Gastroesophageal sphincter (tissue), 4 donors: ENCODE data around the gene F2RL1. TPM values are rescaled to one million over a fixed set of nuclear protein-coding genes. Genes with fewer than 3 reads are reported as not detected.
"Not testable (repeated sequence)": the region's sequence is repeated elsewhere in the genome, so short reads cannot be mapped to it uniquely, and the experiment has no call there.

Source experiments
- ATAC-seq: fragments of 150-250 bp; one replicate; pipeline ENCODE4 v1.9.1; 2016; ENCODE audit warnings: mild to moderate bottlenecking, moderate library complexity
- H3K27ac ChIP-seq, 4 donors: fragments of 200-600 bp; sonication (generic) in 3 of 4; 1 replicate in 3 of 4; 2 replicates in 1 of 4; pipeline ENCODE4 v1.5.1; 2016 to 2019
- H3K27me3 ChIP-seq: fragments of 200-600 bp; sonication (generic); one replicate; pipeline ENCODE4 v1.5.1; 2019
- H3K36me3 ChIP-seq, 2 donors: fragments of 200-600 bp; sonication (generic); one replicate each; pipeline ENCODE4 v1.5.1; 2019; ENCODE audit warnings: control low read depth in 1 of 2
- H3K4me1 ChIP-seq, 3 donors: fragments of 200-600 bp; sonication (generic); 1 replicate in 2 of 3; 2 replicates in 1 of 3; pipeline ENCODE4 v1.5.1; 2016 to 2019; ENCODE audit warnings: control low read depth in 2 of 3
- H3K4me3 ChIP-seq, 2 donors: fragments of 200-600 bp; sonication (generic); one replicate each; pipeline ENCODE4 v1.5.1; 2019; ENCODE audit warnings: mild to moderate bottlenecking in 1 of 2, moderate library complexity in 1 of 2
- H3K9me3 ChIP-seq, 3 donors: fragments of 200-600 bp; sonication (generic); one replicate each; pipeline ENCODE4 v1.5.1; 2017 to 2019; ENCODE audit warnings: control low read depth in 2 of 3
- EP300 ChIP-seq: sonication (generic); formaldehyde crosslinking; IDR thresholded peaks from one replicate; pipeline ENCODE4 v1.6.1; 2017; ENCODE audit warnings: antibody characterized with exemption, mild to moderate bottlenecking
- POLR2A ChIP-seq, 2 donors: fragments of 450-650 bp; IDR thresholded peaks; one replicate each; pipeline ENCODE4 v1.6.1; 2017; ENCODE audit warnings: antibody characterized with exemption in 2 of 2, mild to moderate bottlenecking in 2 of 2, moderate library complexity in 1 of 2
- POLR2AphosphoS5 ChIP-seq: sonication (generic); formaldehyde crosslinking; IDR thresholded peaks from one replicate; pipeline ENCODE4 v1.6.1; 2017; ENCODE audit warnings: antibody characterized with exemption
- WGBS, 2 donors: methylation state at CpG; one replicate each; pipeline ENCODE4 v1.1.5; 2018; ENCODE audit warnings: low coverage in 1 of 2; 5-methylcytosine and 5-hydroxymethylcytosine counted together
- total RNA-seq, 4 donors: library from RNA; depleted of rRNA; stranded (reverse); fragments of >200 nt; gene quantifications; one replicate each; pipeline ENCODE4 v1.1.0, GENCODE V29; 2016
- TF ChIP-seq, protein P1 (sequence below), 4 experiments: fragments of 200-600 bp in 2 of 4; fragments of 450-650 bp in 2 of 4; sonication (generic) in 1 of 4; IDR thresholded peaks; one replicate each; pipeline ENCODE4 v1.5.1; 2017 to 2019; ENCODE audit warnings: antibody characterized with exemption in 4 of 4, mild to moderate bottlenecking in 2 of 4, moderate library complexity in 2 of 4

The F2RL1 gene, protein sequence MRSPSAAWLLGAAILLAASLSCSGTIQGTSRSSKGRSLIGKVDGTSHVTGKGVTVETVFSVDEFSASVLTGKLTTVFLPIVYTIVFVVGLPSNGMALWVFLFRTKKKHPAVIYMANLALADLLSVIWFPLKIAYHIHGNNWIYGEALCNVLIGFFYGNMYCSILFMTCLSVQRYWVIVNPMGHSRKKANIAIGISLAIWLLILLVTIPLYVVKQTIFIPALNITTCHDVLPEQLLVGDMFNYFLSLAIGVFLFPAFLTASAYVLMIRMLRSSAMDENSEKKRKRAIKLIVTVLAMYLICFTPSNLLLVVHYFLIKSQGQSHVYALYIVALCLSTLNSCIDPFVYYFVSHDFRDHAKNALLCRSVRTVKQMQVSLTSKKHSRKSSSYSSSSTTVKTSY
- 1 to 10 TPM in 1 of 4 donors, under 1 TPM in 2, not detected in 1; 0.50 to 3.4 (median 0.81) TPM for total RNA-seq

DNA sequence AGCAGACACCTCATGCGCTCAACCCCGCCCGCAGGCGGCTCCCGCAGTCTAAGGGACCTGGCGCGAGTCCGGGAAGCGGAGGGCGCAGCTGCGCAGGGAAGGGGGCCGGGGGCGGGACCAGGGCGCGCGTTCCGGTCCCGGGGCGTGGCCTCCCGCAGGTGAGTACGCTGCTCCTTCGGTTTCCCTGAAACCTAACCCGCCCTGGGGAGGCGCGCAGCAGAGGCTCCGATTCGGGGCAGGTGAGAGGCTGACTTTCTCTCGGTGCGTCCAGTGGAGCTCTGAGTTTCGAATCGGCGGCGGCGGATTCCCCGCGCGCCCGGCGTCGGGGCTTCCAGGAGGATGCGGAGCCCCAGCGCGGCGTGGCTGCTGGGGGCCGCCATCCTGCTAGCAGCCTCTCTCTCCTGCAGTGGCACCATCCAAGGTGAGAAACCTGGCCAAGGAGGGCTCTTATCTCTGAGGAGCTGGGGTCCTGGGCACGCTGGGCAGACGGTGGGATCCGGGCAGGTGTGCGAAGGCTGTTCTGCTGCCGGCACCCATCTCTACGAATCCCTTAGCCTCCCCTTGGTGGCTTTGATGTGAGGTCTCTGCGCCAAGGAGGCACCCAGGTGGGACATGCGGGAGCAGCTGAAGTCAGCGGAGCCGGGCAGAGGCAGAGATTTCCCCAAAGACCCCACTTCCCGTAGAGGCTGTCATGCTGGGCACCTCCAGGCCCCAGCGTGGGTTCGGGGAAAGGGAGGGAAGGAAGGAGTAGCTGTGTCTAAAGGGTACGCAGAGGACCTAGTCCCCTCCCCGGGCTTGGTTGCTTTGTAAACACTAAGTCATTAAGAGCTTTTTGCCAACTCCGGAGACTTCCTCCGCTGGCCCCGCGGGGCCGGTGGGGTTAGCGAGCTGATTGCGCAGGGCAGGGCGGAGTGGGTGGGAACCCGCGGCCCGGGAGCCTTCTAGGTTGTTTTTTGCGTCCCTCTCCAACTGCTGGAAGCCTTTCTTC is at the start of gene F2RL1:
F2RL1 (plus strand) TSS at position 187 of the 988 bp plus-strand sequence; CDS start at position 340, 153 bp downstream.
- peak; percentile 48 for ATAC-seq
- Histone ChIP-seq H3K9me3 (peaks cover 0 to 2% (median 0%) of the 10 kb centered on the region in 3 donors), H3K27ac (no peak within 1 kb of the TSS)

DNA sequence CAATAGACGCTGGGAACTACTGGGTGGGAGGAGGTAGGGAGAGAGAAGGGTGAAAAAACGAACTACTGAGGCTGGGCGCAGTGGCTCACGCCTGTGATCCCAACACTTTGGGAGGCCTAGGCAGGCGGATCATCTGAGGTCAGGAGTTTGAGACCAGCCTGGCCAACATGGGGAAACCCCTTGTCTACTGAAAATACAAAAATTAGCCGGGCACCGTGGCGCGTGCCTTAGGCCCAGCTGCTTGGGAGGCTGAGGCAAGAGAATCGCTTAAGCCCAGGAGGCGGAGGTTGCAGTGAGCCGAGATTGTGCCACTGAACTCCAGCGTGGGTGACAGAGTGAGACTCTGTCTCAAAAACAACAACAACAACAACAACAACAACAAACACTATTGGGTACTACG is 47.8 kb upstream of the F2RL1 start:
- ATAC-seq, H3K27me3 ChIP-seq, H3K36me3 ChIP-seq, H3K4me1 ChIP-seq, H3K27ac ChIP-seq, H3K9me3 ChIP-seq, H3K4me3 ChIP-seq: not testable (repeated sequence)
- whole genome bisulfite sequencing, 2 donors: 88 to 96% methylated on average over 12 of the region's 14 CpGs

More for the DNA sequence above, at the start of gene F2RL1:
- Histone ChIP-seq H3K36me3 (no peaks in the 10 kb centered on the region), H3K4me1 (peaks cover 0 to 16% (median 5%) of the 10 kb centered on the region in 3 donors), H3K27me3 (peaks cover 48% of the 10 kb centered on the region), H3K4me3 (peak within 1 kb of the TSS; percentile 29 to 55)
- WGBS, 2 donors: 2% methylated on average over 16 of the region's 72 CpGs; no CpG with 5 or more reads in 1 of the 2 donors
- TF ChIP-seq, protein P1, sequence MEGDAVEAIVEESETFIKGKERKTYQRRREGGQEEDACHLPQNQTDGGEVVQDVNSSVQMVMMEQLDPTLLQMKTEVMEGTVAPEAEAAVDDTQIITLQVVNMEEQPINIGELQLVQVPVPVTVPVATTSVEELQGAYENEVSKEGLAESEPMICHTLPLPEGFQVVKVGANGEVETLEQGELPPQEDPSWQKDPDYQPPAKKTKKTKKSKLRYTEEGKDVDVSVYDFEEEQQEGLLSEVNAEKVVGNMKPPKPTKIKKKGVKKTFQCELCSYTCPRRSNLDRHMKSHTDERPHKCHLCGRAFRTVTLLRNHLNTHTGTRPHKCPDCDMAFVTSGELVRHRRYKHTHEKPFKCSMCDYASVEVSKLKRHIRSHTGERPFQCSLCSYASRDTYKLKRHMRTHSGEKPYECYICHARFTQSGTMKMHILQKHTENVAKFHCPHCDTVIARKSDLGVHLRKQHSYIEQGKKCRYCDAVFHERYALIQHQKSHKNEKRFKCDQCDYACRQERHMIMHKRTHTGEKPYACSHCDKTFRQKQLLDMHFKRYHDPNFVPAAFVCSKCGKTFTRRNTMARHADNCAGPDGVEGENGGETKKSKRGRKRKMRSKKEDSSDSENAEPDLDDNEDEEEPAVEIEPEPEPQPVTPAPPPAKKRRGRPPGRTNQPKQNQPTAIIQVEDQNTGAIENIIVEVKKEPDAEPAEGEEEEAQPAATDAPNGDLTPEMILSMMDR (IDR thresholded peaks at IDR 0.05): no peak
- TF ChIP-seq EP300 (no peak), POLR2AphosphoS5 (no peak), POLR2A (IDR thresholded peaks at IDR 0.05) (no peak)

DNA sequence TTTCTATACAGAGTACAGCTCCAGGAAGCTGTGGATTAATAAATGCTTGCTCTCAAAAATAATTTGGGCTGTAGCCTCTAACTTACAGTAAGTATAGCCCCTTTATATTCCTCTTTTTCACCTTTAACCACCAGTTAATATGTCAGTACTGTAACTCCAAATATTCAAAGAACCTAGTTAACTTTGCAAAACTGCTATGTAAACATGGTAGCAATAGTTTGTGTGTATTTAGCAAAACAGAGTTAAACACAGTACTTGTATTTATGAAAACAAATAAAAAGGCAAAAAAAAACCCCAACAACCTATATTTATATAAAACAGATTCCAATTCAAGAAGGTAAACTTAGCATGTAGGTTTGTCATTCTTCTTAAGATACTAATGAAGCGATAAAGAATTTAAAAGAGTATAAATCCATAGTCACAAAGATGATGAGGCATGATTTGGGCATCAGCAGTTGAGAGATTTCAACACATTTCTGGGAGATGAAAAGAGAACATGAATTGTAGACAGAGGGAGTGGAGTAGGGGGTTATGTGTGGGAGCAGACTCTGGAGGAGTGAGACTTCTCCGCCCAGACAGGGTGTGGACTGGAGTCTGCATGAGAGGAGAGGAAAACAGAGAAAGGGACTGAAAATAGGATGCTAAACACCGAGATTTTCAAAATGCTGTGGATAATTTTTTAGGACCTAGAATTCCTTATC is 47.0 kb upstream of the F2RL1 start:
- H3K27ac ChIP-seq: no peak overlapping the region
- no peaks in the 10 kb centered on the region for H3K27me3 ChIP-seq
- no peak overlapping the region for H3K4me3 ChIP-seq
- H3K4me1 ChIP-seq: no peaks in the 10 kb centered on the region
- no peak for ATAC-seq
- 79 to 88% methylated on average over 3 of the region's 3 CpGs for WGBS, 2 donors
- TF ChIP-seq, protein P1 (IDR thresholded peaks at IDR 0.05): no peak
- no peak for TF ChIP-seq POLR2A (IDR thresholded peaks at IDR 0.05)
- TF ChIP-seq POLR2AphosphoS5: no peak
- no peak for TF ChIP-seq EP300
- H3K36me3 ChIP-seq: no peaks in the 10 kb centered on the region
- no peaks in the 10 kb centered on the region for H3K9me3 ChIP-seq

DNA sequence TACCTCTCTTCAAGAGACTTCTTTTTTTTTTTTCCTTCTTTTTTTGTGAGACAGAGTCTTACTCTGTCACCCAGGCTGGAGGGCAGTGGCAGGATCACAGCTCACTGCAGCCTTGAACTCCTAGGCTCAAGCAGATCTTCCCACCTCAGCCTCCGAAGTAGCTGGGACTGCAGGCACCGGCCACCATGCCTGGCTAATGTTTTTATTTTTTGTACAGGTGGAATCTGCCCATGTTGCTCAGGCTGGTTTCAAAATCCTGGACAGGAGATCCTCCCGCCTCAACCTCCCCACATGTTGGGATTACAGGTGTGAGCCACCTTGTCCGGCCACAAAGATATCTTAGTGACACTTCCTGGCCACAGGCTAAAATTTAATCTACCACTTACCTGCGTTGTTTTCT is 42.9 kb upstream of the F2RL1 start:
- no peak for ATAC-seq
- TF ChIP-seq, protein P1 (IDR thresholded peaks at IDR 0.05): no peak
- TF ChIP-seq EP300 (no peak), POLR2A (IDR thresholded peaks at IDR 0.05) (no peak), POLR2AphosphoS5 (no peak)
- 94 to 96% methylated on average over 3 to 5 of the region's 5 CpGs for WGBS, 2 donors

DNA sequence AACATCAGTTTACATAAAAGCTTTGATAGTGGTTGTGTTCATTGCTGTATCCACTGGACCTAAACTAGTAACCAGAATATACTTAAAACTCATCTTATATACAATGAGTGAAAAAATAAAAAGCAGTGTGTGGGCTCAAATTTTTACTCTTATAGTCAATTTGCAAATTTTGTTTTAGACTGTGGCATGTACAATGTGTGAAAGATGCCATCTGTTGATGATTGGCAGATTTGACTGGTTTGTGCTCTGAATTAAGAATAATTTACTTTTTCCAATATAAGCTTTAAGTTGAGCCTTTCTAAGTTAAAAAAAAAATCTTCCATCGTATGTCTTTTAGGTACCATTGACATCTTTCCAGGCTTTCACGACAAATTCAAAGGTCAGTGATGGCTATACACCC is 42.4 kb upstream of the F2RL1 start:
- no peaks in the 10 kb centered on the region for H3K4me1 ChIP-seq
- 69 to 100% methylated on average over 1 to 2 of the region's 2 CpGs for WGBS, 2 donors
- TF ChIP-seq EP300: no peak
- TF ChIP-seq POLR2A (IDR thresholded peaks at IDR 0.05): no peak
- TF ChIP-seq, protein P1 (IDR thresholded peaks at IDR 0.05): no peak
- TF ChIP-seq POLR2AphosphoS5: no peak
- H3K9me3 ChIP-seq: no peaks in the 10 kb centered on the region
- H3K27ac ChIP-seq: no peak overlapping the region
- H3K36me3 ChIP-seq: no peaks in the 10 kb centered on the region
- H3K27me3 ChIP-seq: no peaks in the 10 kb centered on the region
- no peak for ATAC-seq
- H3K4me3 ChIP-seq: no peak overlapping the region

More for the DNA sequence above, 42.9 kb upstream of the F2RL1 start:
- Histone ChIP-seq H3K27ac (no peak overlapping the region), H3K36me3 (no peaks in the 10 kb centered on the region), H3K4me3 (no peak overlapping the region), H3K4me1 (no peaks in the 10 kb centered on the region), H3K9me3 (no peaks in the 10 kb centered on the region), H3K27me3 (no peaks in the 10 kb centered on the region)

DNA sequence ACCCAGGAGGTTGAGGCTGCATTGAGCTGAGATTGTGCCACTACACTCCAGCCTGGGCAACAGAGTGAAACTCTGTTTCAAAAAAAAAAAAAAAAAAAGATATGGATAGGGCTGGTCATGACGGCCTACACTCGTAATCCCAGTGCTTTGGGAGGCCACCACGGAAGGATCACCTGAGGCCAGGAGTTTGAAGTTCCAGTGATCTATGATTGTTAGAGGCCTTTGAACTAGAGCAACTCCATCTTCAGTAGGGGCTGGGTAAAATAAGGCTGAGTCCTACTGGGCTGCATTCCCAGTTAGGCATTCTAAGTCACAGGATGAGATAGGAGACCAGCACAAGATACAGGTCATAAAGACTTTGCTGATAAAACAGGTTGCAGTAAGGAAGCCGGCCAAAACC is 38.2 kb upstream of the F2RL1 start:
- H3K9me3 ChIP-seq: not testable (repeated sequence)

More for the DNA sequence above, 38.2 kb upstream of the F2RL1 start:
- H3K4me1 ChIP-seq, H3K36me3 ChIP-seq, H3K4me3 ChIP-seq, H3K27ac ChIP-seq, H3K27me3 ChIP-seq, ATAC-seq: not testable (repeated sequence)
- WGBS, 2 donors: 100% methylated on average over 1 to 3 of the region's 4 CpGs
